NCI-H510A treated with DMSO at 0.1 percent for 48 hours (cell line): ENCODE results near the gene CDK17.

ENCODE experiments used
- DNase-seq: peaks from one replicate; lab custom pipeline; 2025; lab: John Stamatoyannopoulos, UW

Gene CDK17

GRCh38 chr12:96263449-96263902 is 136.8 kb downstream of the CDK17 start:
- peak; percentile 64 for DNase-seq

GRCh38 chr12:96261557-96261956 is 138.7 kb downstream of the CDK17 start:
- DNase-seq, result no peak

DNA sequence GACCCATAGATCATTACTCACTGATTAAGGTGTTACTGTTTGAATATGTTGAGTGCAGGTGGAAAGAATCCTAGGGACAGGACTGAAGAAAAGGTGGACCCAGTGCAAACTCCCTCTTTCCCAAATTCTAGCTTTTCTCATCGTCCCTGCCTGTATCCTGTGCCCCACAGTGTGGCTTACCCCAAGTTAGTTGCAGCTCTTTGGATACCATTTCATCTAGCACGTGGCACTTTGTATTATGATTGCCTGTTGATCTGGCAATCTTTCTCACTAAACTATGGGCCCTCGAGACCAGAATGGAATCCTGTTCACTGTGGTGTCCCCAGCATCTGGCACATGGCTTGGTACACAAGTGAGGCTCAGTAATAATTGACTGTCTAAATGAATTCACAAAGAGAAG is 139.6 kb downstream of the CDK17 start:
- no peak for DNase-seq

- DNase-seq, result no peak
Measured at GRCh38 chr12:96260231-96260630, 140.0 kb downstream of the CDK17 start.

- no peak for DNase-seq
Measured at GRCh38 chr12:96258104-96258961, 141.9 kb downstream of the CDK17 start.

GRCh38 chr12:96257550-96258103 is 142.6 kb downstream of the CDK17 start:
- no peak for DNase-seq

DNA sequence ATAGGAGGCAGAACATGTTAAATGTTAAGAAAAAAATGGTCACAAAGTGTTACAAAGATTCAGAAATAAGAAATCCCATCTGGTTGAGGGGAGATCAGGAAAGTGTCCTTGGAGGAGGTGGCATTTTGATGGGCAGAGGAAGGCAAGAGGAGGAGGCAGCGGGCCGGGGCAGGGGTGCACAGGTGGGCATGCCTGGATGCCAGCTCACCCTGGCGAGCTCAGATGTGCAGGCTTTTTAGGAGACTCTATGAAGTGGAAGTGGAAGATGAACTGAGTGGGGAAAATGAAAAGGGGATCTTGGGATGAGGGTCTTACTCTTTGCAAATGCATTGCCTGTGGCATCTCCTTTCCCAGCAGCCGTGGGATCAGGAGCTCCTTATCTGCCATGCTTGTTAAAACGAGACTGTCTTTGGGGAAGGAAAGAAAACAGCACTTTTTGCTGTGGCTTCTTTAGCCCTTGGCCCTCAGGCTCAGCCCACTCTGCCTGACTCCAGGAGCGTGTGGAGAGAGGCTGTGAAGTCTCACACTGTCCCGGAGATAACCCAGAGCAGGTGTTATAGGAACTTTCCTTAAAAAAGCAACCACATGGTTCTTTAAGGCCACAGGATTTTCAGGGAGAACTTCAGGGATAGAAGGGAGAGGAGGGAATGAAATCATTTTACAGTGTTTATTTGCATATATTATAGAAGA is 143.4 kb downstream of the CDK17 start:
- no peak for DNase-seq

- no peak for DNase-seq
Measured at GRCh38 chr12:96255077-96255476, 145.2 kb downstream of the CDK17 start.

DNA sequence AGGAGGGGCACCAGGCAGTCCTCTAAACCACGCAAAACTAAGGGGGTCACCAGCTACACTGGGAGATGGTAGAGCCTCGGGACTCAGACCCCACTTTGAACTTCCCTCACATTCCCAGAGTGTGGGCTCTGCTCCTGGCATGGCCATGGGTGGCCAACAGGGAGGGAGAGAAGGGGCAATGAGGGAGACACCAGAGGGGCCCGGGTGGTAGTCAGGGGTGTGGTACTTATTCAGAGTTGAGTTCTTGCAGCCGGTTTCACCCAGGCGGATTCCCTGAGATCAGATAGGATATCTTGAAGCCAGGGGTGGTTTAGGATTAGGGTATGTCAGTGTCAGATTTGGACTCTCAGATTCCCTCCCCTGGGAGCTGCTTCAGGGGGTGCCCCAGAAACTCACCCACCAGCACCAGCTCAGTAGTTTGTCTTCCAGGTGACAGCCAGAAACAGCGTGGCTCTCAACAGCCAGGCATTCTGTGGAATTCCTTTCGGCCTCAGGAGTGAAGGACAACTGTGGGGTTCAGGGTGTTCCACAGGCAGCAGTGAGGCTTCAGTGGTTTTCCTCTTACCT is 150.0 kb downstream of the CDK17 start:
- no peak for DNase-seq

- no peak for DNase-seq
Measured at GRCh38 chr12:96249196-96250118, 150.8 kb downstream of the CDK17 start.

DNA sequence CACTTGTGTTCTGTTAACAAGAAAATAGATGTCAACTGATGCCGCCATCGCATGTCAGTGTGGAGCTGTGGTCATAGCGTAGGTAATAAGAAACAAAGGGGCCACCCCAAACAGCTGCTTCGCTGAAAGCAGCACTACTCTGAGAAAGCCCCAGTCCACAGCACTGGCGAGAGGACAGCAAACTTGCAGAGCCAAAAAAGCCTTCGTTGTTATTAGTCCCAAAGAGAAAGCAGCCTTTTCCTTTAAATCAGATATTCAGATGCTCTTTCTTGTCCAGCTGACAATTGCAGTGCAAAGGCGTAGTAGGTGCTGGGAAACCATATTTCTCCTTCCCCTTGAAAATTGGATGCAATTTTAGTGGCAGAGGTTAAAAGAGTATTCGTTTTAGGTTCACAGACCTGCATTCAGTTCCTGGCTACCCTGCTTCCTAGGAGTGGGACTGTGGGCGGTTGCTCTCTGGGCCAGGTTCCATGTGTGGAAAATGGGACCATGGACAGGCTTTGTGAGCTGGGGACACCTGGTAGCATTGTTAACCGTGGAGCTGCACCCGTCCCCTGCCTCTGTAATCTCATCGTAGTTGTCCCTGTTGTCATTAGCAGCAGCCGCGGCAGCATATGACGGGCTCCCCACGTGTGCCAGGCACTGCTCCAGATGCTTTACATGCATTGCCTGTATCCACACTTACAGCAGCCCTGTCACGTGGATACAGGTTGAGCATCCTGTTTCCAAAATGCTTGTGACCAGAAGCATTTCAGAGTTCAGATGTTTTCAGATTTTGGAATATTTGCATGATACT is 151.9 kb downstream of the CDK17 start:
- no peak for DNase-seq

DNA sequence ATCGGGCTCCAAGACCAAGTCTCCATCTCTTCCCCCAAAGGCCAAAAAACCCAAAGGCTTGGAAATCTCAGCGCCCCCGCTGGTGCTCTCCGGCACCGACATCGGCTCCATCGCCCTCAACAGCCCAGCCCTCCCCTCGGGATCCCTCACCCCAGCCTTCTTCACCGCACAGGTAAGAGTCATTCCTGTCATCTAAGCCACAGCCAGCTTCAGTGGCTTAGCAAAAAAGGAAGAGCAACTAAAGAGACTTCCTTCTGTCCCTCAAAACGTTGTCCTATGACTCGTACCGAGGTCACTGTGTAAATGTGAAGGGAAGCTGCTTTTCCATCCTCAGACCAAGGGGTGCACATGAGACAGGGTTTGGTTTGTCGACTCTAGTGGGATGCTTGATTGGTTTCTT is 152.7 kb downstream of the CDK17 start:
- no peak for DNase-seq

GRCh38 chr12:96246926-96247505 is 153.2 kb downstream of the CDK17 start:
- DNase-seq, result no peak

DNA sequence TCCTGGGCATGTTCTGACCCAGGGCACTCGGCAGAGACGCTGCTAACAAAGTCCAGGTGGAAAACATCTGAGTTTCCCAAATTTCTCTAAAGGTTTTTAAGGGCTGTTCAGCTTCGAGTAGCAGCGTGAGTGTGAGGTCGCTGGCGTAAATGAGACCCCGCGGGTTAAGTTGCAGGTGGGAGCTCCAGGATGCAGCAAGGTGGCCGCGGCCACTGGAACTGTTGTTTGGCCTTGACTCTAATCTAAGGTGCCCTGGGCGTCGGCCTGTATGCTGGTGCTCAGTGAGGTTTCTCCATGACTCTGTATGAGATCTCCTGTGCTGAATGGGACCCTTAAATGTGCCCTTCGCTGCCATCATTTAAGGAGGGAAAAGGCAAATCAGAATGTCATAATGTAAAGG is 155.4 kb downstream of the CDK17 start:
- no peak for DNase-seq

DNA sequence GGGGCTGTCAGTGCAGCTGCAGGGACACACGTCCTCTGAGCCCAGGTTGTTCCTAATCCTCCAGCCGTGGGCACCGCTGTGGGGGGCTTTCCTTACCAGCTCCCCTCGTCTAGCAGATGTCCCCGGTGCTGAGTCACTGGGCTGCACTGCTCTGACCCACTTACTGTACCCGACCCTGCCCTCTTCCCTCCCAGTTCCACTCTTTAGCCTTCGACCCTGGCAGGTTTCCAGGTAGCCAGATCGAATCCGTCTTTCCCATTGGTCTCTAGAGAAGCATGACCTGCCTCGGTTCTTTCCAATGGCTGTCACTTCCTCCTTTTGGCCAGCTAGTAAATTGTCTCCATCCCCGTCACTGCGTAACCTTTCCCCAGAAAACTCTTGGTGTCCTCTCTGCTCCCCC is 157.6 kb downstream of the CDK17 start:
- no peak for DNase-seq

GRCh38 chr12:96241846-96242256 is 158.4 kb downstream of the CDK17 start:
- no peak for DNase-seq

- DNase-seq, result no peak
Measured at GRCh38 chr12:96241431-96241830, 158.8 kb downstream of the CDK17 start.

DNA sequence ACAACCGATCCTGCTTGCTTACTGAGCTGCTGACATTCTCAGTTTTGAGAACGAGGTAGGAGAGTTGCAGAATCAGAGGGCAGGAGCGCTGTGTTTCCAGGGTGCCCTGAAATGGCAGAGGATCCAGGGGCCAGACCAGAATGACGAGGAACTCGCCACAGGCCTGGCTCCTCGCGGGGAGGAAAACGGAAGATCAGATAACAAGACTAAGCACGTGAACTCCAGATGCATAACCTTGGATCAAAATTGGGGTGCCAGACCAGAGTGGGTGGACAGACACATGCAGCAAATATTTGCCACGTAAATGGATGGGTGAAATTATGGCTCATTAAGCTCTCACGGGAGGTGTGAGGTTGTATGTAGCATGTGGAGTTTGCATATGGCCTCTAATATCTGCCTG is 159.6 kb downstream of the CDK17 start:
- DNase-seq, result no peak

- DNase-seq, result no peak
Measured at GRCh38 chr12:96239711-96240635, 160.3 kb downstream of the CDK17 start.
